Heart right ventricle (tissue), 16 donors: ENCODE data around the gene CPT1C. TPM values are rescaled to one million over a fixed set of nuclear protein-coding genes. Genes with fewer than 3 reads are reported as not detected.

ENCODE experiments used
- ATAC-seq, 8 donors: fragments of 200-7000 bp; cut with Tn5 transposase; one replicate each; pipeline ENCODE4 v1.9.1; 2020; ENCODE audit warnings: mild to moderate bottlenecking in 8 of 8, moderate library complexity in 8 of 8, moderate number of reproducible peaks in 1 of 8
- DNase-seq, 2 donors: peaks; one replicate each; pipeline ENCODE4 v3.0.0-alpha.2; 2020
- H3K27ac ChIP-seq, 10 donors: fragments of 200-600 bp; sonication (generic) in 2 of 10; one replicate each; pipeline versions ENCODE4 v1.5.0 to v1.8.0; 2020 to 2022; ENCODE audit warnings: mild to moderate bottlenecking in 3 of 10
- H3K27me3 ChIP-seq, 7 donors: fragments of 200-600 bp; one replicate each; pipeline ENCODE4 v1.8.0; 2021 to 2022; ENCODE audit warnings: mild to moderate bottlenecking in 2 of 7
- H3K36me3 ChIP-seq, 9 donors: fragments of 200-600 bp; sonication (generic) in 1 of 9; one replicate each; pipeline versions ENCODE4 v1.5.0 to v1.8.0; 2020 to 2022; ENCODE audit warnings: mild to moderate bottlenecking in 2 of 9
- H3K4me1 ChIP-seq, 9 donors: fragments of 200-600 bp; sonication (generic) in 1 of 9; one replicate each; pipeline versions ENCODE4 v1.5.0 to v1.8.0; 2020 to 2022; ENCODE audit warnings: mild to moderate bottlenecking in 4 of 9
- H3K4me3 ChIP-seq, 10 donors: fragments of 200-600 bp; sonication (generic) in 2 of 10; one replicate each; pipeline versions ENCODE4 v1.5.0 to v1.8.0; 2020 to 2022; ENCODE audit warnings: mild to moderate bottlenecking in 7 of 10, moderate library complexity in 2 of 10
- H3K9me3 ChIP-seq, 11 donors: fragments of 200-600 bp in 10 of 11; sonication (generic) in 2 of 11; one replicate each; pipeline versions ENCODE4 v1.5.0 to v1.8.0; 2013 to 2022; ENCODE audit warnings: mild to moderate bottlenecking in 2 of 11, control low read depth in 1 of 11, moderate library complexity in 1 of 11
- CTCF ChIP-seq, 9 donors: fragments of 200-600 bp; sonication (generic) in 2 of 9; IDR thresholded peaks; one replicate each; pipeline versions ENCODE4 v1.5.0 to v1.8.0; 2021 to 2022; ENCODE audit warnings: antibody characterized with exemption in 9 of 9, mild to moderate bottlenecking in 5 of 9, moderate library complexity in 1 of 9
- WGBS, 2 donors: extraction: QIAGEN DNeasy Blood & Tissue Kit; methylation state at CpG; one replicate each; pipeline ENCODE4 v1.1.7; 2013; ENCODE audit warnings: inconsistent platforms in 1 of 2; 5-methylcytosine and 5-hydroxymethylcytosine counted together
- intact Hi-C, 10 donors: fragments of 100-400 bp; cut with DNase I; formaldehyde crosslinking; loops; one replicate each; pipeline versions ENCODE4 v1.11.1 to v1.14.2; 2022
- polyA plus RNA-seq, 2 donors: library from polyadenylated mRNA; stranded (reverse); fragments of 200-250 nt; gene quantifications; one replicate each; pipeline ENCODE4 v1.2.3, GENCODE V29; 2013
- total RNA-seq, 10 donors: library from RNA; stranded (reverse); fragmentation: NEBNext Ultra II Directional in 3 of 10; extraction: Animal tissue kit (Norgen Biotek cat#: 25700) in 3 of 10; gene quantifications; one replicate each; pipeline versions ENCODE4 v1.2.1 to v1.2.4, GENCODE V29; 2021 to 2023
- donor health status: Arrhythmogenic right ventricular cardiomyopathy.
- donor health status: ischemic (EF 13 %, LVEDD 7.1; RV severe dilation, severe dysfunction).
- donor health status: healthy with polysubstance abuse.
- donor health status: DM: no; HTN: yes; CAD: no.
- donor health status: DM: no; HTN: no; CAD: no.
- donor health status: ischemic (EF 25% LVEDD 6.9; RV normal size, moderate dysfunction).
- donor health status: ischemic (EF 25% LVEDD 5.7; RV mildly dilated, moderate dysfunction).
- donor health status: healthy.
- donor health status: DM: yes; HTN: yes; CAD: no.
- donor health status: Ischemic cardiomyopathy.
- donor health status: ischemic (EF 35%, LVEDD 5.7; RV mildly dilated, moderate dysfunction).
- donor health status: nonischemic (EF 11% LVEDD 7.7; RV severe dilation, severe dysfunction).
- donor health status: DM: yes; HTN: yes; CAD: no.
- donor health status: PGD.
- donor health status: ischemic (EF 29% LVEDD 5.4; RV normal size, mild dysfunction).
- donor health status: nonischemic (EF 23%, LVEDD 6.1; RV moderate dilation, normal function).

The CPT1C gene
- total and polyA plus RNA-seq, 12 donors: 1.4 to 10.7 (median 2.3) TPM

DNA sequence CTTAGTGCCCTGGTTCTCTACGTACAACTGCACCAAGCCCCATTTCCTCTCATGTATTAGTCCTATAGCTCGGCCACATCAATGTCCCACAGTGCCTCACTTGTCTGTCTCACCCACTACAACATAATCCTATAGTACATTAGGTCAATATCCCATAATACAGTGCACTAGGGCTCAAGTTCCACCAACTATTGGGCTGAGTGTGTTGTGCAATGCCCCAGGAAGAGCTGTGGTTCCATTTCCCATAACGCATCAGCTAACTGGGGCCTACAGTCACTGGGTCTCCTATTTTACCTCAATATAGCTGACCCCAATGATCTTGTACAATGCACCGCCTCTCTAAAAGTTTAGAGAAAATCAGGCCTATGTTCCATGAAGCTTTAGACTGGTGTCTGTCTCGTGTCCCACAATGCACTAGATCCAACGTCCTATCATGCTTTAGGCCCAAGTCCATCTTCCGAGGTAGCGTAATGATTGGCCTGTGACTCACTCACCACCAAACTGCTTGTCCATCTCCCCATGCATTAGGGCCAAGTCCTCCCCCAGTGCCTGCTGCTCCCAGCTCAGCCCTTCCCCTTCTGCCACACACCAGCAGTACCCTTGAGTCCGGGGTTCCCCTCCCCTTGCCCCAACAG is 50.4 kb downstream of the CPT1C start:
- intact Hi-C loops: no loop called here
- WGBS, 2 donors: 88 to 90% methylated on average over 9 of the region's 9 CpGs
- ATAC-seq: no peak

GRCh38 chr19:49744946-49745381 is 54.0 kb downstream of the CPT1C start:
- TF ChIP-seq CTCF (IDR thresholded peaks at IDR 0.05): no peak
- no peaks in the 10 kb centered on the region for H3K9me3 ChIP-seq
- DNase-seq (no peak), ATAC-seq (no peak)
- H3K27ac ChIP-seq: no peak overlapping the region
- H3K4me3 ChIP-seq: no peak overlapping the region
- no peaks in the 10 kb centered on the region for H3K4me1 ChIP-seq
- H3K36me3 ChIP-seq: no peaks in the 10 kb centered on the region
- intact Hi-C loops: no loop called here
- 94% methylated on average over 23 of the region's 23 CpGs for WGBS, 2 donors
- peaks cover 0 to 5% (median 0%) of the 10 kb centered on the region in 7 donors for H3K27me3 ChIP-seq

More for the DNA sequence above, 50.4 kb downstream of the CPT1C start:
- Histone ChIP-seq H3K4me3 (no peak overlapping the region), H3K27ac (no peak overlapping the region), H3K27me3 (peaks cover 0 to 2% (median 0%) of the 10 kb centered on the region in 7 donors), H3K9me3 (no peaks in the 10 kb centered on the region), H3K4me1 (no peaks in the 10 kb centered on the region), H3K36me3 (no peaks in the 10 kb centered on the region)
- DNase-seq: no peak
- no peak for TF ChIP-seq CTCF (IDR thresholded peaks at IDR 0.05)

DNA sequence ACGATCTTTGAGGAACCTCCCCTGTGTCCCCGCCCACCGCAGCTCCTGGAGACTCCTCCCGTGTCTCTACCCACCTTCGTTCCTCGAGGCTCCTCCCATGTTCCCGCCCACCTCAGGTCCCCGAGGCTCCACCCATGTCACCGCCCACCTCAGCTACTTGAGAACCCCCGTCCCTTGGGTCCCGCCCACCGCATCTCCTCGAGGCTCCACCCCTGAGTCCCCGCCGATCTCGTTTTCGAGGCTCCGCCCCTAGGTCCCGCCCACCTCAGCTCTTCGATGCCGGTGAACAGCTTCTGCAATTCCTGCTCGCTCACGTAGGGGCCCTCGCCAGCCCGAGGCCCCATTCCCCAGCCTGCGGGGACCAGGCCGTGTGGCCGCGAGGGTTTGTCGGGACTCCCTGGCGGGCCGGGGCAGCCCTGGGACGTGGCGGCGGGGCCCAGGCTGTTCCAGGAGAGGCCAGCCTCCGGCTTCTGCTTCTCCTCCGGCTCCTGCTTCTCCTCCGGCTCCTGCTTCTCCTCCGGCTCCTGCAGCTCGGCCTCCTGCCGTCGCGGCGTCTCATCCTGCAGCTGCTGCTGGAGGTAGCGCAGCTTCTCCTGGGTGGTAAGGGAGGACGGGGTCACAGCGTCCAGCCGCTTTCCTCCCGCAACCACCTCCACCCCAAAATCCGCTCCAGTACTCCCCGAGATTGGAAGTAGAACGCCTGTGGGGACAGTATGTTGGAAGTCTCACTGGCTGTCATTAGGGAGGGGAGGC is 55.5 kb downstream of the CPT1C start:
- 44 to 46% methylated on average over 52 of the region's 52 CpGs for WGBS, 2 donors
- no peak overlapping the region for H3K4me3 ChIP-seq
- peak in 1 of 2 donors; percentile 69 for DNase-seq
- H3K27me3 ChIP-seq: peaks cover 0 to 5% (median 0%) of the 10 kb centered on the region in 7 donors
- peak in 7 of 8 donors; percentile 33 to 70 (median 58) for ATAC-seq
- peaks cover 0 to 3% (median 0%) of the 10 kb centered on the region in 9 donors for H3K4me1 ChIP-seq
- no peaks in the 10 kb centered on the region for H3K9me3 ChIP-seq
- no peaks in the 10 kb centered on the region for H3K36me3 ChIP-seq
- no peak overlapping the region for H3K27ac ChIP-seq
- no peak for TF ChIP-seq CTCF (IDR thresholded peaks at IDR 0.05)
- intact Hi-C loops: no loop called here

GRCh38 chr19:49749055-49749716 is 58.3 kb downstream of the CPT1C start:
- Histone ChIP-seq H3K4me3 (no peak overlapping the region), H3K9me3 (peaks cover 0 to 8% (median 0%) of the 10 kb centered on the region in 11 donors), H3K36me3 (no peaks in the 10 kb centered on the region), H3K27me3 (peaks cover 0 to 5% (median 0%) of the 10 kb centered on the region in 7 donors), H3K4me1 (peaks cover 0 to 7% (median 0%) of the 10 kb centered on the region in 9 donors), H3K27ac (no peak overlapping the region)
- TF ChIP-seq CTCF (IDR thresholded peaks at IDR 0.05): no peak
- ATAC-seq: peak in 2 of 8 donors; percentile 30 to 36
- WGBS, 2 donors: 70 to 82% methylated on average over 6 of the region's 6 CpGs
- intact Hi-C loops: no loop called here
- no peak for DNase-seq
